Measurements from ENCODE around the gene OR52W1. TPM values are rescaled to one million over a fixed set of nuclear protein-coding genes. Genes with fewer than 3 reads are reported as not detected.
"Not testable (repeated sequence)": the region's sequence is repeated elsewhere in the genome, so short reads cannot be mapped to it uniquely, and the experiment has no call there.

OR52W1 gene
- total RNA-seq, 1 donor from 2014 or later, result not detected

GRCh38 chr11:6241316-6241715 is 42.3 kb downstream of the OR52W1 start:
- H3K4me3 ChIP-seq, result no peak overlapping the region
- H3K27me3 ChIP-seq, result no peaks in the 10 kb centered on the region
- no peak for DNase-seq (ENCODE audit: low spot score in 2 of 2)
- no peaks in the 10 kb centered on the region for H3K9me3 ChIP-seq
- H3K27ac ChIP-seq, result no peak overlapping the region
- intact Hi-C loops (cut with DNase I), result no loop called here
- H3K36me3 ChIP-seq, result no peaks in the 10 kb centered on the region
- TF ChIP-seq CTCF (IDR thresholded peaks at IDR 0.05), result no peak
- H3K4me1 ChIP-seq, result no peaks in the 10 kb centered on the region

- no peak overlapping the region for H3K4me3 ChIP-seq
- DNase-seq (ENCODE audit: low spot score in 2 of 2), result no peak
- no peak for TF ChIP-seq CTCF (IDR thresholded peaks at IDR 0.05)
- intact Hi-C loops (cut with DNase I), result no loop called here
- H3K9me3 ChIP-seq, result no peaks in the 10 kb centered on the region
- H3K4me1 ChIP-seq, result peaks cover 0 to 2% of the 10 kb centered on the region in 2 donors
- no peaks in the 10 kb centered on the region for H3K27me3 ChIP-seq
- no peaks in the 10 kb centered on the region for H3K36me3 ChIP-seq
- no peak overlapping the region for H3K27ac ChIP-seq
Measured at GRCh38 chr11:6245536-6245935, 46.5 kb downstream of the OR52W1 start.

- TF ChIP-seq CTCF (IDR thresholded peaks at IDR 0.05), result no peak
- Histone ChIP-seq H3K4me1 (peaks cover 0 to 2% of the 10 kb centered on the region in 2 donors), H3K36me3 (no peaks in the 10 kb centered on the region), H3K4me3 (no peak overlapping the region), H3K27ac (no peak overlapping the region), H3K9me3 (no peaks in the 10 kb centered on the region), H3K27me3 (no peaks in the 10 kb centered on the region)
- no peak for DNase-seq (ENCODE audit: low spot score in 2 of 2)
- intact Hi-C loops (cut with DNase I), result no loop called here
Measured at GRCh38 chr11:6248248-6248647, 49.2 kb downstream of the OR52W1 start.

- H3K36me3 ChIP-seq; H3K9me3 ChIP-seq; H3K4me1 ChIP-seq; intact Hi-C loops (cut with DNase I); H3K27me3 ChIP-seq; DNase-seq (ENCODE audit: low spot score in 2 of 2); H3K4me3 ChIP-seq; H3K27ac ChIP-seq: not testable (repeated sequence)
Measured at GRCh38 chr11:6248897-6249296, 49.9 kb downstream of the OR52W1 start.

Other genes with a start within 250 kb of the OR52W1 start
- gene OR56A5, start 230.7 kb upstream of the OR52W1 start, total RNA-seq, result not detected
- not detected for gene OR52L1, start 212.2 kb upstream of the OR52W1 start, total RNA-seq
- gene OR56A4, start 192.3 kb upstream of the OR52W1 start, total RNA-seq, result not detected
- gene OR56A1, start 168.5 kb upstream of the OR52W1 start, total RNA-seq, result not detected
- not detected for gene OR56B4, start 91.5 kb upstream of the OR52W1 start, total RNA-seq
- gene OR52B2, start 28.9 kb upstream of the OR52W1 start, total RNA-seq, result not detected
- gene C11orf42, start 6.3 kb downstream of the OR52W1 start, total RNA-seq, result not detected
- gene FHIP1B, start 35.4 kb downstream of the OR52W1 start, total RNA-seq, result 31.9 TPM
- gene CNGA4, start 39.9 kb downstream of the OR52W1 start, total RNA-seq, result not detected
- not detected for gene CCKBR, start 60.6 kb downstream of the OR52W1 start, total RNA-seq
- 596 TPM for gene CAVIN3, start 121.3 kb downstream of the OR52W1 start, total RNA-seq
- 48.6 TPM for gene SMPD1, start 191.2 kb downstream of the OR52W1 start, total RNA-seq
- gene APBB1, start 219.9 kb downstream of the OR52W1 start, total RNA-seq, result 29.2 TPM
- gene HPX, start 241.8 kb downstream of the OR52W1 start, total RNA-seq, result 16.8 TPM

All from ascending aorta (tissue), 2 donors.